Activated CD8-positive, alpha-beta memory T cell treated with anti-CD3 and anti-CD28 coated beads for 24 hours (primary cell): Measurements from ENCODE around the gene ITGA6.
"Not testable (repeated sequence)": the region's sequence is repeated elsewhere in the genome, so short reads cannot be mapped to it uniquely, and the experiment has no call there.

ENCODE experiments used
- DNase-seq: peaks from one replicate; pipeline ENCODE4 v3.0.0-alpha.2; 2020

ITGA6 gene

DNA sequence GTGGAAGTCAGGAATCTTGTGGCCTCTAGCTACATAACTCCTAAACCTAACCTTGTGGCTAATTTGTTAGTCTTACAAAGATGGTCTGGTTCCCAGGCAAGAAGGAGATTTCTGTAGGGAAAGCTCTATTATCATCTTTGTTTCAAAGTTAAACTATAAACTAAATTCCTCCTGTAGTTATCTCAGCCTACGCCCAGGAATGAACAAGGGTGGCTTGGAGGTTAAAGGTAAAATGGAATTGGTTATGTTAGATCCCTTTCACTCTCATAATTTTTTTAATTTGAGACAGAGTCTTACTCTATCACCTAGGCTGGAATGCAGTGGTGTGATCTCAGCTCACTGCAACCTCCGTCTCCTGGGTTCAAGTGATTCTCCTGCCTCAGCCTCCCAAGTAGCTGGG lies 103.9 kb downstream of the ITGA6 start:
- DNase-seq: no peak

DNA sequence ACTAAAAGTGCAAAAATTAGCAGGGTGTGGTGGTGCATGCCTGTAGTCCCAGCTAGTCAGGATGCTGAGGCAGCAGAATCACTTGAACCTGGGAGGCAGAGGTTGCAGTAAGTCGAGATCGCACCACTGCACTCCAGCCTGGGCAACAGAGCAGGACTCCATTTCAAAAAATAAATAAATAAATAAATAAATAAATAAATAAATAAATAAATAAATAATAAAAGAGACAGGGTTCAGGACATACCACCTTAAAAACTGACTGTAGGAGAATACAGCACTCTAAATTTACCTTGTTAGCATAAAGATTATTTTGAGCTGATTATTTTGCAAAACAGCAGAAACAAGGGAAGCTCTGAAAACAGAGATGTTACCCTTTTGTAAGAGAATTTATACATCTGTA lies 105.1 kb downstream of the ITGA6 start:
- DNase-seq: not testable (repeated sequence)

DNA sequence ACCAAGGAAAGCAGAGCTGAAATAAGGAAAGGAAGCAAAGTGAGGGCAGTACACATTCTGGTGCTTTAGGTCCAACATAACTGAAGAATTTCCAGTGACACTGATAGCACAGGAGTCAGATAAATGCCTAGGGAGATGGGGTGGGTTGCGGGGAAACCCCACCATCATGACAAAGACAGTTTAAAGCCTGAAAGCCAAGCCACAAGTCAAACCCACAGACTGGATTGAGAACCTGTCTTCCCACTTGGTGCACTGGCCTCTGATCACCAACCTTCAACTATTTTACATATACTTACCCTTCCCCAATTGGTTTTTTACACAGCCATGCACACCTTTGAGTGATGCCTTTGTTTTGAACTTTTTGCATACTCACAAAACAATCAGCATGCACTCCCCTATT lies 106.3 kb downstream of the ITGA6 start:
- no peak for DNase-seq

DNA sequence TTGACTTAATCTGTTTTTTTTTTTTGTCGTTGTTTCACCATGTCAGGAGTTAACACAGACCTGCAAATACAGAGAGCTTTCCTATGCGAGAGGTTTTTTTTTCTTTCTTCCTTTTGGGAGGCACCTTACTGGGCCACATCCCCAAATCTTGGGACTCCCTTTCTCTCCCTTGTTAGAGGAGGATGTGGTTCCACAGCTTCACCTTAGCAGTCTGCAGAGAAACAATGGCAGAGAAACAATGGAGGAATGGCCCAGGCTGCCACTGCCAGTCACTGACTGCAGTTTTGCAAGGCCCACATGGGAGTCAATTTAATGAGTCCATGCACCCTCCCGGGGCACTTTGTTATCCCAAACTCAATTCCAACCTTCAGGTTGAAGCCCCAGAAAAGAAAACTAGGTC lies 107.7 kb downstream of the ITGA6 start:
- DNase-seq: no peak

DNA sequence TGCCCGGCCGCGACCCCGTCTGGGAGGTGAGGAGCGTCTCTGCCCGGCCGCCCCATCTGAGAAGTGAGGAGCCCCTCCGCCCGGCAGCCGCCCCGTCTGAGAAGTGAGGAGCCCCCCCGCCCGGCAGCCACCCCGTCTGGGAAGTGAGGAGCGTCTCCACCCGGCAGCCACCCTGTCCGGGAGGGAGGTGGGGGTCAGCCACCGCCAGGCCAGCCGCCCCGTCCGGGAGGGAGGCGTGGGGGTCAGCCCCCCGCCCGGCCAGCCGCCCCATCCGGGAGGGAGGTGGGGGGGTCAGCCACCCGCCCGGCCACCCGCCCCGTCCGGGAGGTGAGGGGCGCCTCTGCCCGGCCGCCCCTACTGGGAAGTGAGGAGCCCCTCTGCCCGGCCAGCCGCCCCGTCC lies 110.5 kb downstream of the ITGA6 start:
- DNase-seq: not testable (repeated sequence)

DNA sequence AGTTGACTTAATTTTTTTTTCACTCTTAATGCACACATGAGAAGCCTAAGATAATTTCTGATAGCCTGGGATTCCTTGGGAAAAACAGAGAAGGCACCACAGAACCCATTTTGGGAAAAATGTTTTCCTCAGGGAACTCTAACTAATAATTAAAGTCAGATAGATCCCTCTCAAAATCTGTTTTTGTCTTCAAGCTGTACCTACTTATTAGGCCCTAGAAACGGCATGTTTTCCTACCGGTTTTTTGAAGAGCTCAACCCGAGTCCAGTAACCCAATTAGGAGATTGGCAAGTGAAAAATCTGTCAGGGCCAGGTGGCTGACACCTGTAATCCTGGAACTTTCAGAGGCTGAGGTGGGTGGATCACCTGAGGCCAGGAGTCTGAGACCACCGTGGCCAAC lies 112.4 kb downstream of the ITGA6 start:
- no peak for DNase-seq

DNA sequence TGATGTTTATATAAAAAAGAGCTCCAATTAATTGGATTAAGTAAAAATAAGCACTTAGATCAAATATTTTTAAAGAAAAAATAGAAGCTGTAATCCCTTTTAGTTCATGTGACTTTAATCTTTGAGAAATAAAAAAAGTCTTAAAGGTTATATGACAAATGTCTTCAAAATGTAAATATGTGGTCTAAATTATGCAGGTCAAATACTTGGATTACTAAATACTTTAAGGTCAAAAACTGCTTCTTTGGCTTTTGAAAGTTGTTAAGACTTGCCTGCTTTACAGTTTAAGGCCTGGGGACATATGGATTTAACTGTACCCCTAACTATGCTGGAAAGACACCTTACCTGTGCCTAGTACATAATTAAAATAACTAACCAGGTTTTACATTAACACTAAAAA lies 113.0 kb downstream of the ITGA6 start:
- DNase-seq: no peak

DNA sequence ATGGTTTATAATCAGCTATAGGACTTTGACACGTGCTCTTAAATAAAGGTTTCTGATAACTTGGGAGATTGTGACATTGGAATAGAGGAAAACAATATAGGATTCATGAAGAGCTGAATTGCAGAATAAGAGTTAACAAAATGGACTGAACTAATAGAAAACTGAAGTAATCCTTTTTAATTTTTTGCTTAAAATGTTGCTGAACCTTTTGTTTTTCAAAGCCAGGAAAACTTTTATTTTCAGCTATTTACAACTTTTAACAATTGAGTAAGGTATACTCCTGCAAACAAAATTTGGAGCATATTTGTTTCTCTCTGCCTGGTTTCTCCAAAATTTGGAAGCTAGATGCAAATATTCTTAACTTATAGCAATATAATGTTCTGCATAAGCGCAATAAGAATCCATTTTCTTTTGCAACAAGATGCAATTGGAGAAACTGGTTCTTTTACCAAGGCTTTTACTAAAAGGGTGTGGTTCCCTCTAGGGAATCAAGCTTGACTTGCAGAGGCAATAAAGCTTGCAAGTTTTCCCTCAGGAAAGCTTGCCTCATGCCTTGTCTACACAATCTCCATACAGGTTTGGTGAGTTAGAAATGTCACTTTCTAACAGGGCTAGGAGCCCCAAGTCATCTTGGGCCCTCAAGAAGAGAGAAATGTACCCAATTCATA lies 118.2 kb downstream of the ITGA6 start:
- no peak for DNase-seq

DNA sequence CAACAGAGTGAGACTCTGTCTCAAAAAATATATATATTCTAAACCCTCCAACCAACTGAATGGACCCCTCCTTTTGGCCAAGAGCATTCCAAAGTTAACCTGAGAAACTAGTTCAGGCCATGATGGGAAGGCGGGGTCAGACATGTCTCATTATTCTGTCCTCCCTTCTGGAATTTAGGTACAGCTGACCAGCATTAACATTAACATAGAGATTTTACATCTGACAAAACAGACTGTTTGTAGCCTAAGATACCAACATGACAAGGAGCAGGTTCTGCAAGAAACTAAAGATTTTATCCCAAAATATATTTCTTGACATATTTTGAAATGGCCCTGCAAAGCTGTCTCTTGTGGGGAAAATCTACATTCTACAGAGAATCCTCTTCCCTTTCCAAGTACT lies 121.7 kb downstream of the ITGA6 start:
- no peak for DNase-seq

DNA sequence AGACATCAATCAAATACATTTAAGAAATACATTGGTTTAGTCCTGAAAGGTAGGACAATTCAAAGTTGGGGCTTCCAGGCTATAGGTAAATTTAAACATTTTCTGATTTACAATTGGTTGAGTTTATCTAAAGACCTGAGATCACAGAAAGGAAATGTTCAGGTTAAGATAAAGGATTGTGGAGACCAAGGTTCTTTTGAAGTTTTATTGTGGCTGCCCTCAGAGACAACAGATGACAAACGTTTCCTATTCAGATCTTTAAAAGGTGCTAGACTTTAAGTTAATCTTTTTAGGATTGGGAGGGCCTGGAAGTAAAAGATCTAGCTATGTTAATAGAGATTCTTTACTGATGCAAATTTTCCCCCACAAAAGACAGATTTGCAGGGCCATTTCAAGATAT lies 122.4 kb downstream of the ITGA6 start:
- DNase-seq: not testable (repeated sequence)

DNA sequence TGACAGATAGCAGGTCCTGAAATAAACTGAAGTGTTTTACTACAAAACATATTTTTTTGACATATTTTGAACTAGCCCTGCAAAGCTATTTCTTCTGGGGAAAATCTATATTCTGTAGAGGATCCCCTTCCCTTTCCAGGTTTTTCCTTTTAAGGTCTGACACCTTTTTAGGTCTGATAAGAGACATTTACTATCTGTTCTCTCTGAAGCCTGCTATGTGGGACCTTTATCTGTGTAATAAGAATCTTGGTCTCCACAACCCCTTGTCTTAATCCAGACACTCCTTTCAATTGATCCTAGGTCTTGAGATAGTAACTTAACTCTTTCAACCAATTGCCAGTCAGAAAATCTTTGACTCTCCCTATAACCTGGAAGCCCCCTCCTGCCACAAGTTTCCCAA lies 123.0 kb downstream of the ITGA6 start:
- DNase-seq: no peak

DNA sequence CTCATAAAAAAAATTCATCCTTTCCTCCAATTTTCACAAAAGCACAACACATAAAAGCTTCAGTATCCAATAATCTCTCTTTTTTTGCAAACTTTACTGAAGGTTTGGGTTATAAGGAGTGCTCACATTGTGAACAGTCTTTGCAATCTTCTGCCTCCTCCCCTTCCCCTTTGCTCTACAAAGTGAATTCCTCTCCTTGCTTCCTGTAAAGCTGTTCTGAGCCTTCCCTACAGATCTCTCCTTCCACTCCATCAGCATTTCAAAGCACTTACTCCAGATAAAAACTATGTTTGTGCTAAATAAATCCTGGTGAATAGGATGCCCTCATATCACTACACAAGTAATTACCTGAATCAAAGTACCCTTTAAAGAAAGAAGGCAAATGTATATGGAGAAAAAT lies 123.9 kb downstream of the ITGA6 start:
- DNase-seq: no peak

DNA sequence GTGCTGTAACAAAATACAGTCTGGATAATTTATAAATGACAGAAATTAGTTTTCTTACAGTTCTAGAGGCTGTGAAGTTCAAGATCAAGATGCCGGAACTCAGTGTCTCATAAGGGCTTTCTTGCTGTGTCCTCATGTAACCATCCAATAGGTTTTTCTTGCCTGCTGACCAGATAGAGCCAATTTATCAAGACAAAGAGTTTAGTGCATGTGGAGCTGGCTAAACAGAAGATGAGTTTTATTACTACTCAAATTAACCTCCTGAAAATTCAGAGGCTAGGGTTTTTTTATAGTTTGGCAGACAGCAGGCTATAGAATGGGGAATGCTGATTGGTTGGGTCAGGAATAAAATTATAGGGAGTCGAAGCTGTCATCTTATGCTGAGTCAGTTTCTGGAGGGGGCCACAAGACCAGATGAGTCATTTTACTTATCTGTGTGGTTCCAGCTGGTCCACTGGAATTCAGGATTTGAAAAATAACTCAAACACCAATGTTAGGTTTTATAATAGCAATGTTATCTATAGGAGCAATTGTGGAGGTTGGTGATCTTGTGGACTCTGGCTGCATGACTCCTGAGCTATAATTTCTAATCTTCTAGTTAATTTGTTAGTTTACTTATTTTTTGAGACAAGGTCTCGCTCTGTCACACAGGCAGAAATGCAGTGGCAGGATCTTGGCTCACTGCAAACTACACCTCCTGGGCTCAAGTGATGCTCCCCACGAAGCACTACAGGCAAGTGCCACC lies 125.3 kb downstream of the ITGA6 start:
- DNase-seq: no peak

DNA sequence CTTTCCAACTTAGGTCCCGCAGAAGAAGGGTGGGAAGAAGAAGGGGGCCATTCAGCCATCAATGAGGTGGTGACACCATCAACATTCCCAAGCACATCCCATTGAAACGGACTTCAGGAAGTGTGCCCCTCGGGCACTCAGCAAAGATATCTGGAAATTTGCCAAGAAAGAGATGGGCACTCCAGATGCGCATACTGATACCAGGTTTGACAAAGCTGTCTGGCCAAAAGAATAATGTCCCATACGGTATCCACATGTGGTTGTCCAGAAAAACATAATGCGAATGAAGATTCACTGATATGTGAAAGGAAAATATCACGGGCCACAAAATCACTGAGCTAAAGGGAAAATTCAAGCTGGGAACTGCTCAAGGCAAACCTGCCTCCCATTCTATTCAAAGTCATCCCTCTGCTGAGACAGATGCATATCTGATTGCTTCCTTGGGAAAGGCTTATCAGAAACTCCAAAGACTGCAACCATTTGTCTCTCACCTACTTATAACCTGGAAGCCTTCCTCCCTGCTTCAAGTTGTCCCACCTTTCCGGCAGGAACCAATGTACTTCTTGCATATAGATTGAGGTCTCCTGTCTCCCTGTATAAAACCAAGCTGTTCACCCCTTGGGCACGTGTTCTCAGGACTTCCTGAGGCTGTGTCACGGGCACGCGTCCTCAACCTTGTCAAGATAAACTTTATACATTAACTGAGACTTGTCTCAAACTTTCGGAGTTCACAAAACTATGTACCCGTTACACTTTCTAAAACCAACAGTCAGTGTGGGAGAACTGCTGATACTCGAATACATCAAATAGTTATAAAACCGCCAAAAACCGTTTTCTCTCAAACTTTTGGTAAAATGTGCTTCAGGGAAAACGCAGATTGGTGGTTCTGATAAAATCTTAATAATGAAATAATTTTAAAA lies 127.2 kb downstream of the ITGA6 start:
- no peak for DNase-seq

DNA sequence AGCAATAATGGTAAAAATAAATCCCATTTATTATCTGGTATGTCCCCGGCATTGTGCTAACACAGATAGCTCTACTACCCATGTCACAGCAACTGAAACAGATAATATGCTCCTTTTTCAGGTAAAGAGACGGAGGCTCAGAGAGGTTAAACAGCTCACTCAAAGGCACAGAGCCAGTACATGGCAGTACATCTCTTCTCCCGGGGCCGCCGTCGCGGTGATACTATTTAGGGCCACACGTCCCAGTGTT lies 127.8 kb downstream of the ITGA6 start:
- DNase-seq: no peak
